ENCODE data around the gene SGIP1. TPM values are rescaled to one million over a fixed set of nuclear protein-coding genes. Genes with fewer than 3 reads are reported as not detected.

Gene SGIP1
- total and polyA plus RNA-seq, 2 experiments from 2014 or later = 2.4 to 6.1 TPM

DNA sequence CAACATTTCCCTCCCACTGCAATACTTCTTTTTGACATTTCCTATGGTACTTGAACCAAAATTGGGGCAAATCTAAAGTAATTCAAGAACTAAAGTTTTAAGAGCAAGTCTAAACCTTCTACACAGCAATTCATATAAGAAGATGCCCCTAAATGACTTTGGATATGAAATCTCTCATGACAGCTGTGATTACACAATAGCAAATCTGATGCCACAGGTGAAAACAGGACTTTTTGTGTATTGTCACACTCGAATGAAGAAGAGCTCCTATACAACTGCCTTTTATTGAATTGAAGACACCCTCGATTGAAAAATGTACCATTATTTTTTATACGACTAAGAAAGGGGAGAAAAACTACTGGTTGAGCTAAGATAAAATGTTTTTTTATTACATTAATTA lies 158.7 kb downstream of the SGIP1 start (continued):
- TF ChIP-seq JUNB (IDR thresholded peaks at IDR 0.05; ENCODE audit: unreplicated experiment) (no peak), ZNF331 (CRISPR knock-in tag; IDR thresholded peaks at IDR 0.05; ENCODE audit: low read depth) (no peak), ZNF114 (CRISPR knock-in tag; IDR thresholded peaks at IDR 0.05) (no peak), REST (IDR thresholded peaks at IDR 0.05; ENCODE audit: unreplicated experiment) (no peak), NANOG (IDR thresholded peaks at IDR 0.05; ENCODE audit: borderline replicate concordance) (no peak)

DNA sequence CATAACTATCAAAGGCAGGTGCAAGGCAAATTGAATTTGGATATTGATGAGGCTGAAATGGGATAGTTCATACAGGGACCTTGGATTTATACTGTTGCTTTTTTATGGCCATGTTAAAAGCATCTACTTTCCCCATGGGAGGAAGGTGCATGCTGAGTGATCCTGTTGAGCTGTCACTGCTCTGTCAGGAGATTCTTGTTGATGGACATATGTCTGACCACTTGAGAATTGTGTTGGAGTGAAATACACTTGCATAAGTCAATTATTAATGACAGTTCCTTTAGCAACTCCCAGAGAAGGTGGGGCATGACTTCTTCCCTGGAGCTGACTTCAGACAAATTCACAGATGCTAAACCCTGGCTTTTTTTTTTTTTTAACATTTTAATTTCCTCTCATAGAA lies 159.9 kb downstream of the SGIP1 start:
- ATAC-seq (no peak), DNase-seq (ENCODE audit: low spot score) (no peak)
- Mint-ChIP-seq H3K27ac (no peak overlapping the region), H3K4me3 (no peak overlapping the region), H3K4me1 (peaks cover 22% of the 10 kb centered on the region), H3K27me3 (ENCODE audit: insufficient read depth, low read depth, poor library complexity) (no peaks in the 10 kb centered on the region), H3K9me3 (no peaks in the 10 kb centered on the region), H3K36me3 (ENCODE audit: low read depth) (no peaks in the 10 kb centered on the region)
- Histone ChIP-seq H3K27ac (ENCODE audit: low read depth) (no peak overlapping the region), H3K27me3 (ENCODE audit: insufficient read depth) (no peaks in the 10 kb centered on the region), H3K9me2 (ENCODE audit: insufficient read depth) (no peaks in the 10 kb centered on the region), H3K4me3 (no peak overlapping the region), H3K36me3 (ENCODE audit: insufficient read depth) (no peaks in the 10 kb centered on the region), H3K4me2 (no peak overlapping the region), H2AFZ (no peak overlapping the region), H4K20me1 (replicated peaks; ENCODE audit: insufficient read depth) (no peaks in the 10 kb centered on the region), H3K79me2 (replicated peaks; ENCODE audit: insufficient read depth) (no peaks in the 10 kb centered on the region), H3F3A (replicated peaks; ENCODE audit: low read depth) (no peaks in the 10 kb centered on the region), H3K4me1 (ENCODE audit: insufficient read depth) (peaks cover 13% of the 10 kb centered on the region; the same call in 1 of the 2 replicates)
- TF ChIP-seq, protein P1, sequence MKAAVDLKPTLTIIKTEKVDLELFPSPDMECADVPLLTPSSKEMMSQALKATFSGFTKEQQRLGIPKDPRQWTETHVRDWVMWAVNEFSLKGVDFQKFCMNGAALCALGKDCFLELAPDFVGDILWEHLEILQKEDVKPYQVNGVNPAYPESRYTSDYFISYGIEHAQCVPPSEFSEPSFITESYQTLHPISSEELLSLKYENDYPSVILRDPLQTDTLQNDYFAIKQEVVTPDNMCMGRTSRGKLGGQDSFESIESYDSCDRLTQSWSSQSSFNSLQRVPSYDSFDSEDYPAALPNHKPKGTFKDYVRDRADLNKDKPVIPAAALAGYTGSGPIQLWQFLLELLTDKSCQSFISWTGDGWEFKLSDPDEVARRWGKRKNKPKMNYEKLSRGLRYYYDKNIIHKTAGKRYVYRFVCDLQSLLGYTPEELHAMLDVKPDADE (IDR thresholded peaks at IDR 0.05) = no peak
- no peak for TF ChIP-seq CTCF (conservative IDR thresholded peaks at IDR 0.05; ENCODE audit: low read depth in 2 of 2)
- TF ChIP-seq CREB1 (CRISPR knock-in tag; IDR thresholded peaks at IDR 0.05; ENCODE audit: low read depth) = no peak
- no peak for TF ChIP-seq POLR2AphosphoS5 (IDR thresholded peaks at IDR 0.05; ENCODE audit: low read depth)
- no peak for TF ChIP-seq STAT1 (IDR thresholded peaks at IDR 0.05; ENCODE audit: unreplicated experiment)
- TF ChIP-seq ZNF331 (CRISPR knock-in tag; IDR thresholded peaks at IDR 0.05; ENCODE audit: low read depth) = no peak
- TF ChIP-seq JUNB (IDR thresholded peaks at IDR 0.05; ENCODE audit: unreplicated experiment) = no peak
- no peak for TF ChIP-seq EZH2 (IDR thresholded peaks at IDR 0.05; ENCODE audit: low read depth, unreplicated experiment)
- TF ChIP-seq ZNF462 (CRISPR knock-in tag; IDR thresholded peaks at IDR 0.05) = no peak

Measured in GM23338 (cell line).